C4-2B (cell line): ENCODE data around the gene OGG1.

Experiments used
- ZFX ChIP-seq: fragments of 450-650 bp; IDR thresholded peaks from 2 replicates; pipeline ENCODE4 v1.6.1; 2017
- TF ChIP-seq, protein P1 (sequence below): fragments of 450-650 bp; conservative IDR thresholded peaks from 2 replicates; pipeline ENCODE4 v1.5.1; 2017; ENCODE audit warnings: mild to moderate bottlenecking

DNA sequence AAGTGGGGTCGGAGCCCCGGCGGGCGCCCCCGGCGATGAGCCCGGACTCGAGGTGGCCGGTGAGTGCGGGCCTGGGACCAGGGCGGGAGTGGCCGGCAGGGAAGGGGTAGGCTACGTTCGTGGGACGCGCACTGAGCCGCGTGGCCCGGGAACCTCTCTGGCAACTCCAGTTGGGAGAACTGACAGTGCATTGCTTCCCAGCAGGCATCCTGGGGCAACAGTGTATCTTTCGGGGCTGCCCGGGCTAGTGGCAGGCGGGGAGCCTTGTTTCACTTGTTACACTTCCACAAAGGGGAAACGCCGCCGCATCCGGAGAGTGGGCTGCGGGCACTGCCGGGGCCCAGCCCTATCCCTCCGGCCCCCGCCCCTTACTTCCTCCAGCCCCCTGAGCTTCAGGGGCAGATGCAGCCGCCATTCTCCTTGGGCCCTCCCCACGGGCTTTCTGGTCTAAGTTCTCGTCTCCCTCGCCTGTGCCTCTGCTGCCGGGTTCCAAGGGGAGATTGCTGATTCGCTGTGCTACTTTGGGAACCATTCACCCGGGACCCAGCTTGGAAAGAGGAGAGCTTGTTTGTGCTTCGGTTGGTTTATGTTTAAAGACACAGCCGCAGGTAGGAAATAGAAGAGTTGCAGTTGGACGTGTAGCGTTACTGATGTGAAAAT is 17.5 kb upstream of the OGG1 start:
- TF ChIP-seq, protein P1, sequence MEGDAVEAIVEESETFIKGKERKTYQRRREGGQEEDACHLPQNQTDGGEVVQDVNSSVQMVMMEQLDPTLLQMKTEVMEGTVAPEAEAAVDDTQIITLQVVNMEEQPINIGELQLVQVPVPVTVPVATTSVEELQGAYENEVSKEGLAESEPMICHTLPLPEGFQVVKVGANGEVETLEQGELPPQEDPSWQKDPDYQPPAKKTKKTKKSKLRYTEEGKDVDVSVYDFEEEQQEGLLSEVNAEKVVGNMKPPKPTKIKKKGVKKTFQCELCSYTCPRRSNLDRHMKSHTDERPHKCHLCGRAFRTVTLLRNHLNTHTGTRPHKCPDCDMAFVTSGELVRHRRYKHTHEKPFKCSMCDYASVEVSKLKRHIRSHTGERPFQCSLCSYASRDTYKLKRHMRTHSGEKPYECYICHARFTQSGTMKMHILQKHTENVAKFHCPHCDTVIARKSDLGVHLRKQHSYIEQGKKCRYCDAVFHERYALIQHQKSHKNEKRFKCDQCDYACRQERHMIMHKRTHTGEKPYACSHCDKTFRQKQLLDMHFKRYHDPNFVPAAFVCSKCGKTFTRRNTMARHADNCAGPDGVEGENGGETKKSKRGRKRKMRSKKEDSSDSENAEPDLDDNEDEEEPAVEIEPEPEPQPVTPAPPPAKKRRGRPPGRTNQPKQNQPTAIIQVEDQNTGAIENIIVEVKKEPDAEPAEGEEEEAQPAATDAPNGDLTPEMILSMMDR = no peak
- no peak; the same call in 1 of the 2 replicates for TF ChIP-seq ZFX
